Measurements from ENCODE around the gene HSD11B2. TPM values are rescaled to one million over a fixed set of nuclear protein-coding genes. Genes with fewer than 3 reads are reported as not detected.

The HSD11B2 gene
- total and polyA plus RNA-seq, 10 of the 15 experiments (the other 5 are each of a cell fraction or from before 2014, with no cell fraction given): 0.09 to 0.34 (median 0.21) TPM; not detected in 2

GRCh38 chr16:67397812-67398545, 32.9 kb upstream of the HSD11B2 start:
- ChIA-PET SMC1A (ENCODE audit: uncharacterized antibody, unreplicated experiment) (no interaction called here), POLR2A (no interaction called here), RAD21 (ENCODE audit: unreplicated experiment) (no interaction called here), CTCF (interaction anchor here (0.5 to 1.2 kb wide), 2 partner anchors 40 to 137 kb away, joined by 3 to 6 read pairs; no protein-coding TSS in a partner anchor)
- 39% methylated on average over 22 of the region's 22 CpGs for WGBS (ENCODE audit: insufficient coverage, insufficient replicate concordance, low lambda C conversion rate, missing lambda C conversion rate)
- no peak overlapping the region for H3K9ac ChIP-seq (ENCODE audit: control insufficient read depth, insufficient read depth, low read length)
- no peaks in the 10 kb centered on the region for H3K9me3 ChIP-seq (replicated peaks; ENCODE audit: control insufficient read depth, insufficient read depth, low read length)
- no peaks in the 10 kb centered on the region for H3K4me1 ChIP-seq (ENCODE audit: control insufficient read depth, insufficient read depth, low read length)
- no peak overlapping the region for H3K27ac ChIP-seq (ENCODE audit: control insufficient read depth, insufficient read depth)
- in situ Hi-C loops (cut with MboI) (no loop called here), intact Hi-C loops (cut with micrococcal nuclease; ENCODE audit: unreplicated experiment) (loop anchor here (5.0 kb wide), 1 partner anchor 121 kb away; the partner anchor contains the start of gene PLEKHG4)
- ATAC-seq: no peak
- TF ChIP-seq RAD21 (IDR thresholded peaks at IDR 0.05; ENCODE audit: insufficient read depth, low read depth, low read length): no peak
- TF ChIP-seq, protein P1, sequence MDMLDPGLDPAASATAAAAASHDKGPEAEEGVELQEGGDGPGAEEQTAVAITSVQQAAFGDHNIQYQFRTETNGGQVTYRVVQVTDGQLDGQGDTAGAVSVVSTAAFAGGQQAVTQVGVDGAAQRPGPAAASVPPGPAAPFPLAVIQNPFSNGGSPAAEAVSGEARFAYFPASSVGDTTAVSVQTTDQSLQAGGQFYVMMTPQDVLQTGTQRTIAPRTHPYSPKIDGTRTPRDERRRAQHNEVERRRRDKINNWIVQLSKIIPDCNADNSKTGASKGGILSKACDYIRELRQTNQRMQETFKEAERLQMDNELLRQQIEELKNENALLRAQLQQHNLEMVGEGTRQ (IDR thresholded peaks at IDR 0.05; ENCODE audit: borderline replicate concordance, low read depth, low read length): no peak
- TF ChIP-seq ZNF384 (IDR thresholded peaks at IDR 0.05; ENCODE audit: borderline replicate concordance, low read depth, low read length): no peak
- no peak for TF ChIP-seq REST (IDR thresholded peaks at IDR 0.05; ENCODE audit: low read depth, low read length)
- no peak for TF ChIP-seq JUND (IDR thresholded peaks at IDR 0.05; ENCODE audit: low read depth, low read length)
- no peak for TF ChIP-seq FOS (IDR thresholded peaks at IDR 0.05; ENCODE audit: borderline replicate concordance, extremely low read depth, insufficient read length)
- H3K4me3 ChIP-seq: no peak overlapping the region
- no peak for FAIRE-seq
- no peak for DNase-seq (ENCODE audit: low read depth, low spot score)
- H3K79me2 ChIP-seq (ENCODE audit: control insufficient read depth, insufficient read depth, low read length): no peaks in the 10 kb centered on the region
- H2AFZ ChIP-seq (ENCODE audit: control insufficient read depth, low read depth, low read length): no peak overlapping the region
- no peak overlapping the region for H3K4me2 ChIP-seq (ENCODE audit: control insufficient read depth, insufficient read depth)
- H3K27me3 ChIP-seq (replicated peaks in 1 of 2; ENCODE audit: control insufficient read depth in 2 of 2, insufficient read depth in 2 of 2, low read length in 1 of 2): peaks cover 6 to 12% of the 10 kb centered on the region in 2 experiments
- H4K20me1 ChIP-seq (ENCODE audit: control insufficient read depth, insufficient read depth): no peaks in the 10 kb centered on the region
- no peaks in the 10 kb centered on the region for H3K36me3 ChIP-seq (ENCODE audit: control insufficient read depth in 2 of 2, insufficient read depth in 2 of 2, low read length in 1 of 2)
- BruUV-seq (replicated peaks): no TSS peak
